ENCODE results near the gene WNT9B.

DNA sequence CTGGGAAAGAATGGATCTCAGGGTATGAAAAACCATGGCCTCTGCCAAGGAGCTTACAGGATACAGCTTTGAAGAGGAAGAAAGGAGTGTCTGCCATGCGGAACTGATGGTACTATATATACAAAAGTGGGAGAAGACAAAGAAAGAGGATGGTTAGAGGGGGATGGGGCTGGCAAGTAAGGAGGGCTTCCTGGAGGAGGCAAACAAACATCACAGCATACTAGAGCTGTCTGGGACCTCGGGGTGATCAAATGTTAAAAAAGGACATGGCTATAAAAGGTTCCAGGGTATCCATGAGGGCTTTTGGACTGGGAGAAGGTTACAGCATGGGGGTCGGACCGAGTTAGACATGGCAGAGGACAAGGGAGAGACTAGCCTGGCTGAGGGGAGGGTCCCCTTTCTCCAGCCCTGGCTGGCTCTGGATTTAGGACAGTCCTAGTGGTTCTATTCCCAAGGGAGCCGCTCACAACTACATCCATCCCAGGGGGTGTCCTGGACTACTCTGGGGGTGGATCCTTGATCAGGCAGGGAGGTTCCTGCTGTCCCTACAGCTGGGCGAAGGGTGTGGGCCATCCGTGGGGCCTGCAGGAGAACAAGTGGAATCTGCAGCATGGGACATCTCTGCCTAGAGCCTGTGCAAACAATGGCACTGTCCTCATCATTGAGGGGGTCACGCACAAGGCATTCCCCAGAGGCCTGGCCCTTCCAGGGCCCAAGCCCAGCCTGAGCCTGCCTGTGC, 12.2 kb downstream of the WNT9B start:
- TF ChIP-seq, protein P1, sequence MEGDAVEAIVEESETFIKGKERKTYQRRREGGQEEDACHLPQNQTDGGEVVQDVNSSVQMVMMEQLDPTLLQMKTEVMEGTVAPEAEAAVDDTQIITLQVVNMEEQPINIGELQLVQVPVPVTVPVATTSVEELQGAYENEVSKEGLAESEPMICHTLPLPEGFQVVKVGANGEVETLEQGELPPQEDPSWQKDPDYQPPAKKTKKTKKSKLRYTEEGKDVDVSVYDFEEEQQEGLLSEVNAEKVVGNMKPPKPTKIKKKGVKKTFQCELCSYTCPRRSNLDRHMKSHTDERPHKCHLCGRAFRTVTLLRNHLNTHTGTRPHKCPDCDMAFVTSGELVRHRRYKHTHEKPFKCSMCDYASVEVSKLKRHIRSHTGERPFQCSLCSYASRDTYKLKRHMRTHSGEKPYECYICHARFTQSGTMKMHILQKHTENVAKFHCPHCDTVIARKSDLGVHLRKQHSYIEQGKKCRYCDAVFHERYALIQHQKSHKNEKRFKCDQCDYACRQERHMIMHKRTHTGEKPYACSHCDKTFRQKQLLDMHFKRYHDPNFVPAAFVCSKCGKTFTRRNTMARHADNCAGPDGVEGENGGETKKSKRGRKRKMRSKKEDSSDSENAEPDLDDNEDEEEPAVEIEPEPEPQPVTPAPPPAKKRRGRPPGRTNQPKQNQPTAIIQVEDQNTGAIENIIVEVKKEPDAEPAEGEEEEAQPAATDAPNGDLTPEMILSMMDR (IDR thresholded peaks at IDR 0.05; ENCODE audit: poor library complexity): no peak
- no peak for TF ChIP-seq EZH2phosphoT487 (IDR thresholded peaks at IDR 0.05; ENCODE audit: low read depth, severe bottlenecking, unreplicated experiment)

All from hepatocyte (in vitro differentiated cells).